ENCODE measurements around the gene RBMS1.

DNA sequence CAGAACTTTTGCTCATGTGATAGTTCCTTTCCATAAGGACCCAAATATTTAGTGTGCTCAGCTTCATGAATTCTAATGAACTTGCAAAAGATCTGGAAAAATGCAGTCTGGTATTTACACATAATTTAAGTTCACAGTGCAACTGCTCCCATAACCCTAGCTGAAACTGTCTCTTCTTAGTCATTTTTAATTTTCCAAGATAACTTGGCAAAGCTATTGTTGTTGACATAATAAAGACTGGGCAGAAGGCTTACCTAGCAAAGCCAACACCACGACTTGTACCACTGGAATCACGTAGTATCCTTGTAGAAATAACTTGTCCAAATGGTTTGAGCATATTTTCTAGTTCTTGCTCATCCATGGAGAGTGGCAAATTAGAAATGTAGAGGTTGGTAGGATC lies 190.5 kb downstream of the RBMS1 start:
- TF ChIP-seq POLR2A (IDR thresholded peaks at IDR 0.05) (no peak), POLR2AphosphoS5 (IDR thresholded peaks at IDR 0.05; ENCODE audit: insufficient read depth in 1 of 2, low read depth in 1 of 2) (no peak)
- TF ChIP-seq, protein P1, sequence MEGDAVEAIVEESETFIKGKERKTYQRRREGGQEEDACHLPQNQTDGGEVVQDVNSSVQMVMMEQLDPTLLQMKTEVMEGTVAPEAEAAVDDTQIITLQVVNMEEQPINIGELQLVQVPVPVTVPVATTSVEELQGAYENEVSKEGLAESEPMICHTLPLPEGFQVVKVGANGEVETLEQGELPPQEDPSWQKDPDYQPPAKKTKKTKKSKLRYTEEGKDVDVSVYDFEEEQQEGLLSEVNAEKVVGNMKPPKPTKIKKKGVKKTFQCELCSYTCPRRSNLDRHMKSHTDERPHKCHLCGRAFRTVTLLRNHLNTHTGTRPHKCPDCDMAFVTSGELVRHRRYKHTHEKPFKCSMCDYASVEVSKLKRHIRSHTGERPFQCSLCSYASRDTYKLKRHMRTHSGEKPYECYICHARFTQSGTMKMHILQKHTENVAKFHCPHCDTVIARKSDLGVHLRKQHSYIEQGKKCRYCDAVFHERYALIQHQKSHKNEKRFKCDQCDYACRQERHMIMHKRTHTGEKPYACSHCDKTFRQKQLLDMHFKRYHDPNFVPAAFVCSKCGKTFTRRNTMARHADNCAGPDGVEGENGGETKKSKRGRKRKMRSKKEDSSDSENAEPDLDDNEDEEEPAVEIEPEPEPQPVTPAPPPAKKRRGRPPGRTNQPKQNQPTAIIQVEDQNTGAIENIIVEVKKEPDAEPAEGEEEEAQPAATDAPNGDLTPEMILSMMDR (IDR thresholded peaks at IDR 0.05), result no peak

Measured in vagina (tissue), 2 donors.